Karpas-422 (cell line): ENCODE measurements around the gene MALL. TPM values are rescaled to one million over a fixed set of nuclear protein-coding genes. Genes with fewer than 3 reads are reported as not detected.
"Not testable (repeated sequence)": the region's sequence is repeated elsewhere in the genome, so short reads cannot be mapped to it uniquely, and the experiment has no call there.

ENCODE experiments used
- DNase-seq: peaks from one replicate; pipeline ENCODE4 v3.0.0-alpha.2; 2015
- H2AFZ ChIP-seq: fragments of 200-600 bp; sonication (generic); 2 replicates; pipeline ENCODE4 v1.6.1; 2014; ENCODE audit warnings: antibody characterized with exemption, low read length, mixed read lengths
- H3K27ac ChIP-seq: fragments of 200-600 bp; sonication (generic); 2 replicates; pipeline ENCODE4 v1.5.1; 2014; ENCODE audit warnings: mild to moderate bottlenecking, low read length, moderate library complexity
- H3K27me3 ChIP-seq: fragments of 200-600 bp; sonication (generic); 2 replicates; pipeline ENCODE4 v1.6.1; 2014; ENCODE audit warnings: low read length, mixed read lengths
- H3K36me3 ChIP-seq: fragments of 200-600 bp; sonication (generic); 2 replicates; pipeline ENCODE4 v1.6.1; 2014; ENCODE audit warnings: low read length, mixed read lengths; ENCODE audit not compliant: insufficient read depth
- H3K4me1 ChIP-seq: fragments of 200-600 bp; sonication (generic); 2 replicates; pipeline ENCODE4 v1.6.1; 2014; ENCODE audit warnings: mild to moderate bottlenecking, low read length, mixed read lengths
- H3K4me2 ChIP-seq: fragments of 200-600 bp; sonication (generic); 2 replicates; pipeline ENCODE4 v1.6.1; 2014; ENCODE audit warnings: low read length, low read depth, mild to moderate bottlenecking; ENCODE audit not compliant: poor library complexity, severe bottlenecking
- H3K4me3 ChIP-seq: fragments of 200-600 bp; sonication (generic); 2 replicates; pipeline ENCODE4 v1.5.1; 2014; ENCODE audit warnings: mild to moderate bottlenecking, antibody characterized with exemption, low read length, mixed read lengths
- H3K79me2 ChIP-seq: fragments of 200-600 bp; sonication (generic); 2 replicates; pipeline ENCODE4 v1.6.1; 2014; ENCODE audit warnings: mild to moderate bottlenecking, low read length, mixed read lengths
- H3K9ac ChIP-seq: fragments of 200-600 bp; sonication (generic); 2 replicates; pipeline ENCODE4 v1.6.0; 2014; ENCODE audit warnings: low read length
- H3K9me2 ChIP-seq: fragments of 200-600 bp; sonication (generic), shearing (Covaris generic); replicated peaks from 2 replicates; pipeline ENCODE4 v1.6.0; 2014; ENCODE audit warnings: mild to moderate bottlenecking, low read length, moderate library complexity; ENCODE audit not compliant: insufficient read depth
- H3K9me3 ChIP-seq: fragments of 300-700, 200-600 bp; sonication (generic); 2 replicates; pipeline ENCODE4 v1.6.1; 2014; ENCODE audit warnings: low read length, mixed read lengths
- H4K20me1 ChIP-seq: fragments of 200-600 bp; sonication (generic); 2 replicates; pipeline ENCODE4 v1.6.1; 2014; ENCODE audit warnings: mild to moderate bottlenecking, antibody characterized with exemption, low read length, low read depth; ENCODE audit not compliant: insufficient read depth
- small RNA-seq: library from RNA; depleted of rRNA; stranded (forward); fragments of <200 nt; gene quantifications from one replicate; pipeline ENCODE3, GENCODE V24; 2014
- total RNA-seq: library from RNA; depleted of rRNA; stranded (reverse); fragments of >200 nt; shearing (Covaris generic); gene quantifications from 2 replicates; pipeline ENCODE4 v1.2.3, GENCODE V29; 2014; ENCODE audit warnings: low replicate concordance; rRNA removed

The MALL gene
- total RNA-seq, 1 experiment from 2014 or later = not detected

DNA sequence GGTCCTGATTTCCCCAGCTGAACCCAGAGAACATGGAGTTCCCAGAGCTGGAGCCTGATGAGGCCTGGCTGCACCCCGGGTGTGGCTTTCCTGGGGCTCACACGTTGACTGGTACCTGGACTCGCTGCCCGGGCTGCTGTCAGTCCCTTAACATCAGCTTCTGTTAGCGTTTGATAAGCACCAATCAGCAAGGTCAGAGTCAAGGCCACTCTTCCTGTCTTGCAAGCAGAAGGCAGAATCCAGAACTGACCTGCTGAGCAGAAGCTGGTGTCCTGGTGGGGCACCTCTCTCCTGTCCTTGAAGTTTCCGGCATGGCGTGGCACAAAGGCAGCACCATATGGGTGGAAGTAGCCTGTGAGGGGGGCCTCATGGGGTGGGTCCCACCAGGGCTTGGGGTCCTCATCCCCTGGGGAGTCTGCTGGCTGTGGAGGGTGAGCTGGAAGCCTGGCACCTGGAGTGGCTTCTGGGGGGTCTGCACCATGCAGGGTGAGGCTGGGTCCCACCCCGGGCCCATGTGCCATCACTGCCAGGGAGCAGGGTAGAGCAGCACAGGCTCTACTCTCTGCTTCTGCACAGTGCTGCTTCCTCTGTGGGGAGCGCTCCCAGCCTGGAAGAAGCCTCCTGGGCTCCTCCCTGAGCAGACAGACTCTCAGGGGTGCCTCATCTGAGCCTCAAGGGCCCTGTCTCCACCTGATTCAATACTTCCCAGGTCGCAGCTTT lies 73.5 kb downstream of the MALL start:
- H3K9me2 ChIP-seq, H3K27me3 ChIP-seq, H2AFZ ChIP-seq, H4K20me1 ChIP-seq, H3K36me3 ChIP-seq, H3K9me3 ChIP-seq, H3K27ac ChIP-seq, H3K9ac ChIP-seq, H3K79me2 ChIP-seq, H3K4me1 ChIP-seq, H3K4me2 ChIP-seq, H3K4me3 ChIP-seq, DNase-seq: not testable (repeated sequence)

- not testable (repeated sequence) for H3K4me2 ChIP-seq, H2AFZ ChIP-seq, H3K9me3 ChIP-seq, H3K36me3 ChIP-seq, H3K9ac ChIP-seq, H3K4me3 ChIP-seq, H3K9me2 ChIP-seq, H3K4me1 ChIP-seq, DNase-seq, H3K79me2 ChIP-seq, H3K27ac ChIP-seq, H4K20me1 ChIP-seq, H3K27me3 ChIP-seq
These were observed 78.3 kb downstream of the MALL start for GRCh38 chr2:110037336-110037735.

- H3K27ac ChIP-seq, H4K20me1 ChIP-seq, H3K4me1 ChIP-seq, H3K4me3 ChIP-seq, H3K4me2 ChIP-seq, H3K27me3 ChIP-seq, H3K9me3 ChIP-seq, H3K9me2 ChIP-seq, H3K79me2 ChIP-seq, H3K36me3 ChIP-seq, H3K9ac ChIP-seq, DNase-seq, H2AFZ ChIP-seq: not testable (repeated sequence)
These were observed 80.2 kb downstream of the MALL start for GRCh38 chr2:110035384-110035783.

DNA sequence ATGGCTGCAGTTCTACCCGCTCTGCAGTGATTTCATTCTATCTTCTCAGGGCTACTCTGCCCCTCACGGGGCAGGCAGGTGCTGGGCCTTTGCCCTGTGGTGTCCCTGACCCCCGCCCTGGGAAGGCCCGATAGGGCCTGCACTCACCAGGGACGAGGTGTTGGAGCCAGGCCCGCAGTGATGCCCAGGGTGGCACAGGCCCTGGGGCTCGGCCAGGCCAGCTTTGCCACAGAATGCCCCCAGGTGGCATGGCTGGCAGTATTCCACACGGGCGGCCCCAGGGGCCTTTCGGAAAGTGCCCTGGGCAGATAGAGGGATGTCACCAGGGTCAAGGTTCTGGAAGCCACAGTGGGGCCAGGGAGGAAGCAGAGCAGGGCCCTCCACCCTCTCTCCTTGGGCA lies 80.7 kb downstream of the MALL start:
- not testable (repeated sequence) for H2AFZ ChIP-seq, H3K4me1 ChIP-seq, H3K27ac ChIP-seq, H3K9ac ChIP-seq, DNase-seq, H3K4me3 ChIP-seq, H3K9me2 ChIP-seq, H4K20me1 ChIP-seq, H3K27me3 ChIP-seq, H3K79me2 ChIP-seq, H3K9me3 ChIP-seq, H3K36me3 ChIP-seq, H3K4me2 ChIP-seq

Small RNA genes lying within 50 kb of the gene (small RNA-seq; reads per million reads assigned to genes)
- gene MIR4267 (not detected), gene MIR4436B1 (not detected)

Other genes with a start within 250 kb of the MALL start
- 0.26 and 0.40 TPM in 2 replicates for gene LIMS3, start 217.1 kb downstream of the MALL start, total RNA-seq
- 1.5 and 3.2 TPM in 2 replicates for gene NPHP1, start 89.2 kb upstream of the MALL start, total RNA-seq
- 89.2 and 171 TPM in 2 replicates for gene MTLN, start 96.7 kb upstream of the MALL start, total RNA-seq